Measurements from ENCODE around the gene FNTB.

- TF ChIP-seq TAF1 (IDR thresholded peaks at IDR 0.05; ENCODE audit: low read depth) = no peak
- TF ChIP-seq CEBPB (IDR thresholded peaks at IDR 0.05) = no peak
- no peak for TF ChIP-seq EP300 (IDR thresholded peaks at IDR 0.05; ENCODE audit: borderline replicate concordance)
- TF ChIP-seq REST (IDR thresholded peaks at IDR 0.05; ENCODE audit: low read depth) = no peak
- TF ChIP-seq TEAD4 (IDR thresholded peaks at IDR 0.05) = no peak
- no peak for TF ChIP-seq RAD21 (IDR thresholded peaks at IDR 0.05; ENCODE audit: low read depth)
- no peak for TF ChIP-seq CREB1 (IDR thresholded peaks at IDR 0.05; ENCODE audit: low read depth)
- TF ChIP-seq TCF12 (IDR thresholded peaks at IDR 0.05; ENCODE audit: low read depth) = no peak
- no peak for TF ChIP-seq YY1 (IDR thresholded peaks at IDR 0.05; ENCODE audit: low read depth)
- TF ChIP-seq NFIC (IDR thresholded peaks at IDR 0.05) = no peak
- no peak for TF ChIP-seq MAX (IDR thresholded peaks at IDR 0.05)
- no peak for TF ChIP-seq EGR1 (IDR thresholded peaks at IDR 0.05)
- TF ChIP-seq USF1 (IDR thresholded peaks at IDR 0.05) = no peak
Measured at GRCh38 chr14:65027127-65027799, 40.6 kb downstream of the FNTB start.
